Panc1 (cell line): Measurements from ENCODE around the gene MYO7B. TPM values are rescaled to one million over a fixed set of nuclear protein-coding genes. Genes with fewer than 3 reads are reported as not detected.

Experiments used
- ATAC-seq: fragments of 200-7000 bp; cut with Tn5 transposase; 2 replicates; pipeline ENCODE4 v1.9.1; 2020; ENCODE audit warnings: mild to moderate bottlenecking, moderate library complexity
- BruUV-seq: library from RNA; stranded (reverse); fragments of 400-500 nt; replicated peaks from 2 replicates; lab custom pipeline; 2021; lab: Mats Ljungman, UMichigan
- CTCF ChIA-PET: fragments of 300-600 bp; sonication (Branson Sonifier 250); formaldehyde crosslinking; loops from one replicate; lab custom pipeline; 2022; ENCODE audit warnings: antibody characterized with exemption; lab: Charles Lee
- POLR2A ChIA-PET: fragments of 300-600 bp; sonication (Branson Sonifier 250); formaldehyde crosslinking; loops from one replicate; lab custom pipeline; 2022; ENCODE audit warnings: antibody characterized with exemption; lab: Charles Lee
- DNase-seq: peaks from one replicate; pipeline ENCODE4 v3.0.0-alpha.2; 2010; ENCODE audit warnings: low read depth, low spot score
- H3K27ac ChIP-seq: 2 replicates; pipeline ENCODE4 v1.5.1; 2011; ENCODE audit warnings: mild to moderate bottlenecking, low read length, inconsistent platforms
- H3K27me3 ChIP-seq: fragments of 200-500 bp; sonication (Bioruptor generic); 2 replicates; pipeline ENCODE4 v1.6.0; 2014; ENCODE audit warnings: low read length, inconsistent platforms; ENCODE audit not compliant: control insufficient read depth, insufficient read depth
- H3K36me3 ChIP-seq: fragments of 200-500 bp; sonication (Bioruptor generic); 2 replicates; pipeline ENCODE4 v1.5.1; 2014; ENCODE audit warnings: inconsistent platforms, mild to moderate bottlenecking, low read length, moderate library complexity; ENCODE audit not compliant: control insufficient read depth, insufficient read depth
- H3K4me1 ChIP-seq: 2 replicates; pipeline ENCODE4 v1.5.1; 2011; ENCODE audit warnings: inconsistent platforms, mild to moderate bottlenecking, low read length, moderate library complexity; ENCODE audit not compliant: control insufficient read depth, insufficient read depth
- H3K4me3 ChIP-seq, 2 experiments: 2 replicates each; pipeline ENCODE4 v1.5.1; 2011 to 2012; ENCODE audit warnings: low read depth in 2 of 2, low read length in 2 of 2, mild to moderate bottlenecking in 2 of 2, inconsistent platforms in 1 of 2, moderate library complexity in 1 of 2
- H3K9me3 ChIP-seq: fragments of 200-500 bp; sonication (Bioruptor generic); 2 replicates; pipeline ENCODE4 v1.5.1; 2014; ENCODE audit warnings: low read depth, mild to moderate bottlenecking, inconsistent platforms, low read length, moderate library complexity; ENCODE audit not compliant: control insufficient read depth, insufficient read depth
- CTCF ChIP-seq: fragments of 450-650 bp; IDR thresholded peaks from 2 replicates; pipeline ENCODE4 v1.5.1; 2017; ENCODE audit warnings: mild to moderate bottlenecking
- POLR2AphosphoS5 ChIP-seq: IDR thresholded peaks from 2 replicates; pipeline ENCODE4 v1.6.1; 2012; ENCODE audit warnings: mild to moderate bottlenecking, low read depth, low read length, moderate library complexity
- REST ChIP-seq, 2 experiments: IDR thresholded peaks; 2 replicates each; pipeline ENCODE4 v1.6.1; 2011 to 2012; ENCODE audit warnings: low read depth in 2 of 2, control low read depth in 1 of 2, low read length in 1 of 2, mild to moderate bottlenecking in 1 of 2, moderate library complexity in 1 of 2; ENCODE audit not compliant: insufficient read depth in 1 of 2
- SIN3A ChIP-seq: IDR thresholded peaks from 2 replicates; pipeline ENCODE4 v1.6.1; 2012; ENCODE audit warnings: low read depth, mild to moderate bottlenecking, low read length, moderate library complexity, borderline replicate concordance; ENCODE audit not compliant: insufficient read depth
- TCF7L2 ChIP-seq: IDR thresholded peaks from 2 replicates; pipeline ENCODE4 v1.6.1; 2011; ENCODE audit warnings: mild to moderate bottlenecking, low read depth, low read length, inconsistent platforms
- in situ Hi-C: cut with HindIII; loops from 2 replicates; pipeline ENCODE4 v1.10.0; 2016; ENCODE audit warnings: low sequenced_read_pairs, low pct_unique_long_range_greater_than_20kb
- intact Hi-C: fragments of 100-400 bp; cut with micrococcal nuclease; formaldehyde crosslinking; loops from one replicate; pipeline ENCODE4 v1.10.0; 2022; ENCODE audit not compliant: unreplicated experiment
- total RNA-seq: library from RNA; stranded (reverse); gene quantifications from one replicate; pipeline ENCODE4 v1.2.1, GENCODE V29; 2021; ENCODE audit not compliant: unreplicated experiment

The MYO7B gene
- total RNA-seq, 1 experiment from 2014 or later, result 0.15 TPM

GRCh38 chr2:127658641-127659407 is 123.3 kb downstream of the MYO7B start:
- in situ Hi-C loops, result no loop called here
- TF ChIP-seq CTCF, result no peak
- no peak for TF ChIP-seq TCF7L2
- TF ChIP-seq SIN3A, result no peak
- H3K4me1 ChIP-seq, result no peaks in the 10 kb centered on the region
- DNase-seq (no peak), ATAC-seq (no peak)
- ChIA-PET CTCF (no interaction called here), POLR2A (no interaction called here)
- no peaks in the 10 kb centered on the region for H3K27me3 ChIP-seq
- no TSS peak for BruUV-seq
- no peak overlapping the region for H3K4me3 ChIP-seq
- intact Hi-C loops, result no loop called here
- H3K27ac ChIP-seq, result no peak overlapping the region
- H3K9me3 ChIP-seq, result no peaks in the 10 kb centered on the region
- H3K36me3 ChIP-seq, result no peaks in the 10 kb centered on the region

- Histone ChIP-seq H3K4me1 (no peaks in the 10 kb centered on the region), H3K9me3 (no peaks in the 10 kb centered on the region), H3K27me3 (no peaks in the 10 kb centered on the region), H3K27ac (no peak overlapping the region), H3K4me3 (no peak overlapping the region), H3K36me3 (no peaks in the 10 kb centered on the region)
- TF ChIP-seq SIN3A (no peak), REST (IDR thresholded peaks at IDR 0.05; ENCODE audit: insufficient read depth in 1 of 2, low read depth in 2 of 2, low read length in 1 of 2) (no peak), TCF7L2 (no peak), CTCF (no peak), POLR2AphosphoS5 (no peak)
- ATAC-seq, result no peak
- BruUV-seq, result no TSS peak
- DNase-seq, result no peak
- CTCF ChIA-PET, result interaction anchor here (0.6 kb wide), 1 partner anchor 34 kb away, joined by 4 read pairs; no protein-coding TSS in a partner anchor
- POLR2A ChIA-PET, result no interaction called here
- intact Hi-C loops, result no loop called here
- in situ Hi-C loops, result no loop called here
These were observed 124.2 kb downstream of the MYO7B start for GRCh38 chr2:127659408-127660290.
